GM23338 (cell line): ENCODE results near the gene JOSD1. TPM values are rescaled to one million over a fixed set of nuclear protein-coding genes. Genes with fewer than 3 reads are reported as not detected.

Source experiments
- ATAC-seq: fragments of 200-7000 bp; cut with Tn5 transposase; 3 replicates; pipeline ENCODE4 v1.9.1; 2020
- DNase-seq: peaks from one replicate; pipeline ENCODE4 v3.0.0-alpha.2; 2015; ENCODE audit warnings: low spot score
- H2AFZ ChIP-seq: fragments of 200-600 bp; sonication (generic); 2 replicates; pipeline ENCODE4 v1.8.0; 2016; ENCODE audit warnings: antibody characterized with exemption, mild to moderate bottlenecking, moderate library complexity
- H3F3A ChIP-seq: fragments of 200-600 bp; sonication (generic); replicated peaks from 2 replicates; pipeline ENCODE4 v1.8.0; 2017; ENCODE audit warnings: antibody characterized with exemption, mixed run types, low read depth
- H3K27ac ChIP-seq: fragments of 200-600 bp; sonication (generic); 2 replicates; pipeline ENCODE4 v1.6.1; 2016; ENCODE audit warnings: low read depth
- H3K27me3 ChIP-seq: fragments of 200-600 bp; sonication (generic); 2 replicates; pipeline ENCODE4 v1.8.0; 2016; ENCODE audit warnings: mild to moderate bottlenecking, mixed run types, moderate library complexity; ENCODE audit not compliant: insufficient read depth
- H3K36me3 ChIP-seq: fragments of 200-600 bp; sonication (generic); 2 replicates; pipeline ENCODE4 v1.8.0; 2016; ENCODE audit warnings: mild to moderate bottlenecking; ENCODE audit not compliant: insufficient read depth
- H3K4me1 ChIP-seq: fragments of 200-600 bp; sonication (generic); 2 replicates; pipeline ENCODE4 v1.8.0; 2016; ENCODE audit warnings: mild to moderate bottlenecking, moderate library complexity; ENCODE audit not compliant: insufficient read depth
- H3K4me2 ChIP-seq: fragments of 200-600 bp; sonication (generic); 2 replicates; pipeline ENCODE4 v1.7.1; 2017; ENCODE audit warnings: mixed run types
- H3K4me3 ChIP-seq: fragments of 200-600 bp; sonication (generic); 2 replicates; pipeline ENCODE4 v1.6.1; 2016; ENCODE audit warnings: mixed run types
- H3K79me2 ChIP-seq: fragments of 200-600 bp; sonication (generic); replicated peaks from 2 replicates; pipeline ENCODE4 v1.8.0; 2017; ENCODE audit warnings: mild to moderate bottlenecking; ENCODE audit not compliant: insufficient read depth
- H3K9me2 ChIP-seq: fragments of 200-600 bp; sonication (generic); 2 replicates; pipeline ENCODE4 v1.8.0; 2017; ENCODE audit not compliant: insufficient read depth
- H4K20me1 ChIP-seq: fragments of 200-600 bp; sonication (generic); replicated peaks from 2 replicates; pipeline ENCODE4 v1.8.0; 2017; ENCODE audit warnings: mild to moderate bottlenecking; ENCODE audit not compliant: insufficient read depth
- H3K27ac Mint-ChIP-seq: 2 replicates; pipeline ENCODE4 v1.8.0; 2020; ENCODE audit warnings: inconsistent platforms, mild to moderate bottlenecking, moderate library complexity, mixed read lengths
- H3K27me3 Mint-ChIP-seq: 3 replicates; pipeline ENCODE4 v1.8.0; 2022; ENCODE audit warnings: low read depth, mild to moderate bottlenecking, moderate library complexity, mixed read lengths, inconsistent platforms; ENCODE audit not compliant: insufficient read depth, poor library complexity
- H3K36me3 Mint-ChIP-seq: 3 replicates; pipeline ENCODE4 v1.8.0; 2021; ENCODE audit warnings: low read depth, mild to moderate bottlenecking, inconsistent platforms, moderate library complexity, mixed read lengths
- H3K4me1 Mint-ChIP-seq: 3 replicates; pipeline ENCODE4 v1.8.0; 2020; ENCODE audit warnings: mild to moderate bottlenecking, inconsistent platforms, mixed read lengths
- H3K4me3 Mint-ChIP-seq: 3 replicates; pipeline ENCODE4 v1.8.0; 2021; ENCODE audit warnings: moderate library complexity, mild to moderate bottlenecking, inconsistent platforms, mixed read lengths
- H3K9me3 Mint-ChIP-seq: 3 replicates; pipeline ENCODE4 v1.8.0; 2020; ENCODE audit warnings: moderate library complexity, mild to moderate bottlenecking, inconsistent platforms, mixed read lengths
- CREB1 ChIP-seq: fragments of 250-450 bp; sonication (Bioruptor Pico); IDR thresholded peaks from 2 replicates; pipeline ENCODE4 v1.5.0; 2020; ENCODE audit warnings: low read depth, mild to moderate bottlenecking, moderate library complexity
- EZH2 ChIP-seq: fragments of 200-600 bp; sonication (generic); IDR thresholded peaks from one replicate; pipeline ENCODE4 v1.8.0; 2017; ENCODE audit warnings: antibody characterized with exemption, mild to moderate bottlenecking, low read depth; ENCODE audit not compliant: unreplicated experiment
- EZH2phosphoT487 ChIP-seq: fragments of 200-600 bp; sonication (generic); IDR thresholded peaks from one replicate; pipeline ENCODE4 v1.8.1; 2018; ENCODE audit warnings: antibody characterized with exemption; ENCODE audit not compliant: unreplicated experiment
- NANOG ChIP-seq: IDR thresholded peaks from 2 replicates; pipeline ENCODE4 v1.6.1; 2016; ENCODE audit warnings: antibody characterized with exemption, borderline replicate concordance
- POLR2AphosphoS5 ChIP-seq: IDR thresholded peaks from 2 replicates; pipeline ENCODE4 v1.6.1; 2016; ENCODE audit warnings: antibody characterized with exemption, low read depth
- STAT1 ChIP-seq: IDR thresholded peaks from one replicate; pipeline ENCODE4 v1.6.1; 2016; ENCODE audit warnings: antibody characterized with exemption; ENCODE audit not compliant: unreplicated experiment
- ZNF114 ChIP-seq: fragments of 250-450 bp; sonication (Bioruptor Pico); IDR thresholded peaks from 2 replicates; pipeline ENCODE4 v1.5.0; 2020; ENCODE audit warnings: mild to moderate bottlenecking, moderate library complexity
- ZNF331 ChIP-seq: fragments of 250-450 bp; sonication (Bioruptor Pico); IDR thresholded peaks from 2 replicates; pipeline ENCODE4 v1.5.0; 2020; ENCODE audit warnings: low read depth, mild to moderate bottlenecking, moderate library complexity
- polyA plus RNA-seq: library from polyadenylated mRNA; unstranded; fragments of >200 nt; fragmentation: Nextera tagmentation; extraction: Ambion mirVana; gene quantifications from 2 replicates; pipeline ENCODE4 v1.2.1, GENCODE V29; 2016
- total RNA-seq: library from RNA; depleted of rRNA; stranded (reverse); fragments of >200 nt; shearing (Covaris generic); gene quantifications from 2 replicates; pipeline ENCODE4 v1.2.3, GENCODE V29; 2014
- TF ChIP-seq, protein P1 (sequence below), 2 experiments: fragments of 200-600 bp in 1 of 2; sonication (generic) in 1 of 2; conservative IDR thresholded peaks; 2 replicates each; pipeline versions ENCODE4 v1.5.1 to v1.6.1; 2016 to 2017; ENCODE audit warnings: antibody characterized with exemption in 2 of 2, low read depth in 2 of 2, mild to moderate bottlenecking in 2 of 2, moderate library complexity in 1 of 2
- TF ChIP-seq, protein P2 (sequence below): IDR thresholded peaks from 2 replicates; pipeline ENCODE4 v1.6.1; 2016; ENCODE audit warnings: antibody characterized with exemption
- TF ChIP-seq, protein P3 (sequence below): fragments of 250-450 bp; sonication (Bioruptor Pico); IDR thresholded peaks from 2 replicates; pipeline ENCODE4 v1.5.0; 2020; ENCODE audit warnings: mild to moderate bottlenecking, moderate library complexity

Gene JOSD1
- total and polyA plus RNA-seq, 2 experiments from 2014 or later = 4.6 to 19.7 TPM

DNA sequence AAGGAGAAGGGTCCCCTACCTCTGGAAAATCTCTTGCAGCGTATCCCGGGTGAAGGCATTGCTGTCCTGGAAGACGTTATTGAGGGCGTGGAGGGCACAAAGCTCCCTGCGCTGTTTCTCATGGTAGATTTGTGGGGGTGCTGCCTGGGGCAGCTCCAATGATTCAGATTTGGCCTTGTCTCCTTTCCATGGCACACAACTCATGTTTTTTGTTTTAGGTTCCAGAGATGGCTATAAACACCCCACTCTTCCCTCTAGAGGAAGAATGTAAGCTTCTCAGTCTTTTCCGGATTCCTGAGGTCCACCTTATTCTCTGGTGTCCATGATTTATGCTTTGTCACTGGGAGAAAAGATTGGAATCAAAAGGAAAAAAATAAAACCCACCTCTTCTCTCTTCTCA, 959 bp downstream of the JOSD1 start (continued):
- TF ChIP-seq, protein P1, sequence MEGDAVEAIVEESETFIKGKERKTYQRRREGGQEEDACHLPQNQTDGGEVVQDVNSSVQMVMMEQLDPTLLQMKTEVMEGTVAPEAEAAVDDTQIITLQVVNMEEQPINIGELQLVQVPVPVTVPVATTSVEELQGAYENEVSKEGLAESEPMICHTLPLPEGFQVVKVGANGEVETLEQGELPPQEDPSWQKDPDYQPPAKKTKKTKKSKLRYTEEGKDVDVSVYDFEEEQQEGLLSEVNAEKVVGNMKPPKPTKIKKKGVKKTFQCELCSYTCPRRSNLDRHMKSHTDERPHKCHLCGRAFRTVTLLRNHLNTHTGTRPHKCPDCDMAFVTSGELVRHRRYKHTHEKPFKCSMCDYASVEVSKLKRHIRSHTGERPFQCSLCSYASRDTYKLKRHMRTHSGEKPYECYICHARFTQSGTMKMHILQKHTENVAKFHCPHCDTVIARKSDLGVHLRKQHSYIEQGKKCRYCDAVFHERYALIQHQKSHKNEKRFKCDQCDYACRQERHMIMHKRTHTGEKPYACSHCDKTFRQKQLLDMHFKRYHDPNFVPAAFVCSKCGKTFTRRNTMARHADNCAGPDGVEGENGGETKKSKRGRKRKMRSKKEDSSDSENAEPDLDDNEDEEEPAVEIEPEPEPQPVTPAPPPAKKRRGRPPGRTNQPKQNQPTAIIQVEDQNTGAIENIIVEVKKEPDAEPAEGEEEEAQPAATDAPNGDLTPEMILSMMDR (conservative IDR thresholded peaks at IDR 0.05; ENCODE audit: low read depth in 2 of 2) = no peak
- TF ChIP-seq ZNF114 (no peak), POLR2AphosphoS5 (no peak), STAT1 (no peak), NANOG (no peak), ZNF331 (CRISPR knock-in tag) (no peak), CREB1 (CRISPR knock-in tag) (no peak), EZH2 (no peak)
- TF ChIP-seq, protein P2, sequence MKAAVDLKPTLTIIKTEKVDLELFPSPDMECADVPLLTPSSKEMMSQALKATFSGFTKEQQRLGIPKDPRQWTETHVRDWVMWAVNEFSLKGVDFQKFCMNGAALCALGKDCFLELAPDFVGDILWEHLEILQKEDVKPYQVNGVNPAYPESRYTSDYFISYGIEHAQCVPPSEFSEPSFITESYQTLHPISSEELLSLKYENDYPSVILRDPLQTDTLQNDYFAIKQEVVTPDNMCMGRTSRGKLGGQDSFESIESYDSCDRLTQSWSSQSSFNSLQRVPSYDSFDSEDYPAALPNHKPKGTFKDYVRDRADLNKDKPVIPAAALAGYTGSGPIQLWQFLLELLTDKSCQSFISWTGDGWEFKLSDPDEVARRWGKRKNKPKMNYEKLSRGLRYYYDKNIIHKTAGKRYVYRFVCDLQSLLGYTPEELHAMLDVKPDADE = no peak

DNA sequence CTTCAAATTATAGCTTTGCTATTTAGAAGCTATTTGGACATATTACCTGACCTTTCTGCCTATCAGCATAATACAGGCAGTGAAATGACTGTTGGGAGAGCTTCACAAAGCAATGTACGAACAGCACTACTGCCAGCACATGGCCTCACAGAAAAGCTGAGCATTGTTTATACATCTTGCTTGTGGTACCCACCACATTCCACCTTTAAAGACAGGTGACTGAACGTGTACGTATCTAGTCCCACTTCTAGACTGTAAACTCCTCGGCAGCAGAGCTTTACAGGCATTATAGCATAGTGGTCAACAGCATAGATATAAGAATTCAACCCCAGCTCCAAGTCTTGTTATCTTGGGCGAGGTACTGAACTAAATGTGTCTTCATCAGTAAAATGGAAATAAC, 1.6 kb downstream of the JOSD1 start:
- Histone ChIP-seq H4K20me1 (peaks cover 15% of the 10 kb centered on the region), H3K79me2 (peaks cover 49% of the 10 kb centered on the region), H3K4me1 (peaks cover 18% of the 10 kb centered on the region), H3K4me3 (peak overlapping the region; percentile 97), H3K36me3 (no peaks in the 10 kb centered on the region), H2AFZ (no peak overlapping the region), H3K27ac (no peak overlapping the region), H3K9me2 (no peaks in the 10 kb centered on the region), H3K4me2 (peak overlapping the region; percentile 95), H3F3A (peaks cover 4% of the 10 kb centered on the region; the same call in 1 of the 2 replicates), H3K27me3 (no peaks in the 10 kb centered on the region)
- Mint-ChIP-seq H3K27me3 (peaks cover 16% of the 10 kb centered on the region), H3K27ac (no peak overlapping the region), H3K36me3 (peaks cover 11% of the 10 kb centered on the region), H3K4me1 (peaks cover 32% of the 10 kb centered on the region), H3K9me3 (no peaks in the 10 kb centered on the region), H3K4me3 (peak overlapping the region; percentile 98)
- DNase-seq = no peak
- ATAC-seq = no peak
- TF ChIP-seq, protein P3, sequence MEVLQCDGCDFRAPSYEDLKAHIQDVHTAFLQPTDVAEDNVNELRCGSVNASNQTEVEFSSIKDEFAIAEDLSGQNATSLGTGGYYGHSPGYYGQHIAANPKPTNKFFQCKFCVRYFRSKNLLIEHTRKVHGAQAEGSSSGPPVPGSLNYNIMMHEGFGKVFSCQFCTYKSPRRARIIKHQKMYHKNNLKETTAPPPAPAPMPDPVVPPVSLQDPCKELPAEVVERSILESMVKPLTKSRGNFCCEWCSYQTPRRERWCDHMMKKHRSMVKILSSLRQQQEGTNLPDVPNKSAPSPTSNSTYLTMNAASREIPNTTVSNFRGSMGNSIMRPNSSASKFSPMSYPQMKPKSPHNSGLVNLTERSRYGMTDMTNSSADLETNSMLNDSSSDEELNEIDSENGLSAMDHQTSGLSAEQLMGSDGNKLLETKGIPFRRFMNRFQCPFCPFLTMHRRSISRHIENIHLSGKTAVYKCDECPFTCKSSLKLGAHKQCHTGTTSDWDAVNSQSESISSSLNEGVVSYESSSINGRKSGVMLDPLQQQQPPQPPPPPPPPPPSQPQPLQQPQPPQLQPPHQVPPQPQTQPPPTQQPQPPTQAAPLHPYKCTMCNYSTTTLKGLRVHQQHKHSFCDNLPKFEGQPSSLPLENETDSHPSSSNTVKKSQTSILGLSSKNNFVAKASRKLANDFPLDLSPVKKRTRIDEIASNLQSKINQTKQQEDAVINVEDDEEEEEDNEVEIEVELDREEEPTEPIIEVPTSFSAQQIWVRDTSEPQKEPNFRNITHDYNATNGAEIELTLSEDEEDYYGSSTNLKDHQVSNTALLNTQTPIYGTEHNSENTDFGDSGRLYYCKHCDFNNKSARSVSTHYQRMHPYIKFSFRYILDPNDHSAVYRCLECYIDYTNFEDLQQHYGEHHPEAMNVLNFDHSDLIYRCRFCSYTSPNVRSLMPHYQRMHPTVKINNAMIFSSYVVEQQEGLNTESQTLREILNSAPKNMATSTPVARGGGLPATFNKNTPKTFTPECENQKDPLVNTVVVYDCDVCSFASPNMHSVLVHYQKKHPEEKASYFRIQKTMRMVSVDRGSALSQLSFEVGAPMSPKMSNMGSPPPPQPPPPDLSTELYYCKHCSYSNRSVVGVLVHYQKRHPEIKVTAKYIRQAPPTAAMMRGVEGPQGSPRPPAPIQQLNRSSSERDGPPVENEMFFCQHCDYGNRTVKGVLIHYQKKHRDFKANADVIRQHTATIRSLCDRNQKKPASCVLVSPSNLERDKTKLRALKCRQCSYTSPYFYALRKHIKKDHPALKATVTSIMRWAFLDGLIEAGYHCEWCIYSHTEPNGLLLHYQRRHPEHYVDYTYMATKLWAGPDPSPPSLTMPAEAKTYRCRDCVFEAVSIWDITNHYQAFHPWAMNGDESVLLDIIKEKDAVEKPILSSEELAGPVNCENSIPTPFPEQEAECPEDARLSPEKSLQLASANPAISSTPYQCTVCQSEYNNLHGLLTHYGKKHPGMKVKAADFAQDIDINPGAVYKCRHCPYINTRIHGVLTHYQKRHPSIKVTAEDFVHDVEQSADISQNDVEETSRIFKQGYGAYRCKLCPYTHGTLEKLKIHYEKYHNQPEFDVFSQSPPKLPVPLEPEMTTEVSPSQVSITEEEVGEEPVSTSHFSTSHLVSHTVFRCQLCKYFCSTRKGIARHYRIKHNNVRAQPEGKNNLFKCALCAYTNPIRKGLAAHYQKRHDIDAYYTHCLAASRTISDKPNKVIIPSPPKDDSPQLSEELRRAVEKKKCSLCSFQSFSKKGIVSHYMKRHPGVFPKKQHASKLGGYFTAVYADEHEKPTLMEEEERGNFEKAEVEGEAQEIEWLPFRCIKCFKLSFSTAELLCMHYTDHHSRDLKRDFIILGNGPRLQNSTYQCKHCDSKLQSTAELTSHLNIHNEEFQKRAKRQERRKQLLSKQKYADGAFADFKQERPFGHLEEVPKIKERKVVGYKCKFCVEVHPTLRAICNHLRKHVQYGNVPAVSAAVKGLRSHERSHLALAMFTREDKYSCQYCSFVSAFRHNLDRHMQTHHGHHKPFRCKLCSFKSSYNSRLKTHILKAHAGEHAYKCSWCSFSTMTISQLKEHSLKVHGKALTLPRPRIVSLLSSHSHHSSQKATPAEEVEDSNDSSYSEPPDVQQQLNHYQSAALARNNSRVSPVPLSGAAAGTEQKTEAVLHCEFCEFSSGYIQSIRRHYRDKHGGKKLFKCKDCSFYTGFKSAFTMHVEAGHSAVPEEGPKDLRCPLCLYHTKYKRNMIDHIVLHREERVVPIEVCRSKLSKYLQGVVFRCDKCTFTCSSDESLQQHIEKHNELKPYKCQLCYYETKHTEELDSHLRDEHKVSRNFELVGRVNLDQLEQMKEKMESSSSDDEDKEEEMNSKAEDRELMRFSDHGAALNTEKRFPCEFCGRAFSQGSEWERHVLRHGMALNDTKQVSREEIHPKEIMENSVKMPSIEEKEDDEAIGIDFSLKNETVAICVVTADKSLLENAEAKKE (CRISPR knock-in tag) = no peak
- TF ChIP-seq NANOG (no peak), EZH2 (no peak), EZH2phosphoT487 (no peak), CREB1 (CRISPR knock-in tag) (no peak), ZNF114 (no peak), POLR2AphosphoS5 (no peak), STAT1 (no peak)
- TF ChIP-seq, protein P2 = no peak
